ENCODE data around the gene PPM1H.

The PPM1H gene

GRCh38 chr12:62622177-62622576 is 312.8 kb downstream of the PPM1H start:
- TF ChIP-seq EP300 (IDR thresholded peaks at IDR 0.05; ENCODE audit: borderline replicate concordance): no peak
- TF ChIP-seq NFIC (IDR thresholded peaks at IDR 0.05): no peak
- no peak for TF ChIP-seq RAD21 (IDR thresholded peaks at IDR 0.05; ENCODE audit: low read depth)
- TF ChIP-seq USF1 (IDR thresholded peaks at IDR 0.05): no peak
- TF ChIP-seq FOXM1 (IDR thresholded peaks at IDR 0.05; ENCODE audit: borderline replicate concordance, low read depth): no peak
- TF ChIP-seq TAF1 (IDR thresholded peaks at IDR 0.05; ENCODE audit: low read depth): no peak
- no peak for TF ChIP-seq MAX (IDR thresholded peaks at IDR 0.05)
- TF ChIP-seq ZBTB7A (IDR thresholded peaks at IDR 0.05; ENCODE audit: low read depth): no peak
- no peak for TF ChIP-seq CREB1 (IDR thresholded peaks at IDR 0.05; ENCODE audit: low read depth)
- TF ChIP-seq TCF12 (IDR thresholded peaks at IDR 0.05; ENCODE audit: low read depth): no peak
- TF ChIP-seq TEAD4 (IDR thresholded peaks at IDR 0.05): no peak
- TF ChIP-seq REST (IDR thresholded peaks at IDR 0.05; ENCODE audit: low read depth): no peak
- no peak for TF ChIP-seq CEBPB (IDR thresholded peaks at IDR 0.05)
- TF ChIP-seq YY1 (IDR thresholded peaks at IDR 0.05; ENCODE audit: low read depth): no peak
- TF ChIP-seq EGR1 (IDR thresholded peaks at IDR 0.05): no peak

GRCh38 chr12:62621101-62621638 is 313.8 kb downstream of the PPM1H start:
- TF ChIP-seq CEBPB (IDR thresholded peaks at IDR 0.05): no peak
- TF ChIP-seq TCF12 (IDR thresholded peaks at IDR 0.05; ENCODE audit: low read depth): no peak

- no peak for TF ChIP-seq NFIC (IDR thresholded peaks at IDR 0.05)
Measured at GRCh38 chr12:62618930-62619329, 316.0 kb downstream of the PPM1H start.

- TF ChIP-seq REST (IDR thresholded peaks at IDR 0.05; ENCODE audit: low read depth) (no peak), TCF12 (IDR thresholded peaks at IDR 0.05; ENCODE audit: low read depth) (no peak), USF1 (IDR thresholded peaks at IDR 0.05) (no peak), YY1 (IDR thresholded peaks at IDR 0.05; ENCODE audit: low read depth) (no peak), EGR1 (IDR thresholded peaks at IDR 0.05) (no peak), TAF1 (IDR thresholded peaks at IDR 0.05; ENCODE audit: low read depth) (no peak), TEAD4 (IDR thresholded peaks at IDR 0.05) (no peak), ZBTB7A (IDR thresholded peaks at IDR 0.05; ENCODE audit: low read depth) (no peak), MAX (IDR thresholded peaks at IDR 0.05) (no peak)
Measured at GRCh38 chr12:62618319-62618718, 316.6 kb downstream of the PPM1H start.

GRCh38 chr12:62613081-62613480 is 321.9 kb downstream of the PPM1H start:
- no peak for TF ChIP-seq YY1 (IDR thresholded peaks at IDR 0.05; ENCODE audit: low read depth)

GRCh38 chr12:62606654-62607053 is 328.3 kb downstream of the PPM1H start:
- TF ChIP-seq REST (IDR thresholded peaks at IDR 0.05; ENCODE audit: low read depth) (no peak), EGR1 (IDR thresholded peaks at IDR 0.05) (no peak), CEBPB (IDR thresholded peaks at IDR 0.05) (no peak), TEAD4 (IDR thresholded peaks at IDR 0.05) (no peak), TCF12 (IDR thresholded peaks at IDR 0.05; ENCODE audit: low read depth) (no peak), YY1 (IDR thresholded peaks at IDR 0.05; ENCODE audit: low read depth) (no peak), USF1 (IDR thresholded peaks at IDR 0.05) (no peak), CREB1 (IDR thresholded peaks at IDR 0.05; ENCODE audit: low read depth) (no peak), RAD21 (IDR thresholded peaks at IDR 0.05; ENCODE audit: low read depth) (no peak), FOXM1 (IDR thresholded peaks at IDR 0.05; ENCODE audit: borderline replicate concordance, low read depth) (no peak), NFIC (IDR thresholded peaks at IDR 0.05) (no peak), MAX (IDR thresholded peaks at IDR 0.05) (no peak)

Measured in Ishikawa (cell line).